NCI-H2171 (cell line): ENCODE data around the gene CPB2.

Experiments used
- DNase-seq: peaks from one replicate; lab custom pipeline; 2025; lab: John Stamatoyannopoulos, UW

Gene CPB2

DNA sequence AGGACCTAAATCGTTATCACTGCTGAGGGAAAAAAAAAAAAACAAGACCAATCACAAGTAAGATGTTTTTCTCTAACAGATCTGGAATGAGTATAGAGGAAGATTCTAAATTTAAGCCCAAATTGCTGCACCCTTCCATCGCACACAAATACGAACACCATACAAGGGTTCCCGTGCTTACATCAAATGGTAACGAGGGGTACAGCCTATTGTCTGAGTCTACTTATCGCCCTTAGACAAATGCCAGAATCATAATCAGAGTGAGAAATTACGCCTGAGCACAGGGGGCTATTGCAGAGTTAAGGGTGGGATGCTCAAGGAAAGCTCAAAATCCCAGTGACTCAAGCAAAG lies 52.9 kb downstream of the CPB2 start:
- DNase-seq: no peak

DNA sequence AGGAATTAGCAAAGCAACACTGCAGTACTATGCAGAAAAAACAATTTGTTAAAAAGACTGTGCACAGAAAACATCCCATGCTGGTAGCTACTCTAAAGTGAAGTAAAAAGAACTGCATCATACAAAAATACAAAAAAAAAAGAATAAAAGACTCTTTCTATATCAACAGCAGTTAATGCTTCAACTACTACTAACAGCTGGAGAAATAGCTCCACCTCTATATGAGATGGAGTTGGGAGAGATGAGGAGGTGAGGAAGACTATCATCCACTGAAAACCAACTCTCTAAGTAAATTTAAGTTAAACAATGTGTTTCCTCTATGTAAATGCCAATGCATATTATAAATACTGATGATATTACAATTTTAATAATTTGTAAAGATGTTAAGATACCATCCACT lies 54.1 kb downstream of the CPB2 start:
- DNase-seq: no peak

DNA sequence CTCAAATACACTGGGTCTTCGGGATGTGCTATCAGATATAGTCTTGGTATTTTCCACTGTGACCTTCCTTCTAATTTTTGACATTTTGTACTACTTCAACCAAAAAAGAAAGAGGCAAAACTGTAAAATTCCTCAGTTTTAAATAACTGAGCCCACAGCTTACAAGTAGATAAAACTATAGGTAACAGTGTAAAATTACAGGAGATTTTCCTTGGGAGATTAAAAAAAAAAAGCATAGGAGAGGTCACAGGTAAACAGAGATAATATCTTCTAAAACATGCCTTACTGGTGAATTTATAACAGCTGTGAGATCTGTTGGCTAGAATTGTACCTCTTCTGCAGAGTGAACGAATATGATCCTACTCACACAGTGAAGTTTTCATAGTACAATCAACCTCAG lies 59.4 kb downstream of the CPB2 start:
- DNase-seq: no peak

GRCh38 chr13:46043647-46044046 lies 61.2 kb downstream of the CPB2 start:
- no peak for DNase-seq

GRCh38 chr13:46041419-46041839 lies 63.4 kb downstream of the CPB2 start:
- DNase-seq: no peak

DNA sequence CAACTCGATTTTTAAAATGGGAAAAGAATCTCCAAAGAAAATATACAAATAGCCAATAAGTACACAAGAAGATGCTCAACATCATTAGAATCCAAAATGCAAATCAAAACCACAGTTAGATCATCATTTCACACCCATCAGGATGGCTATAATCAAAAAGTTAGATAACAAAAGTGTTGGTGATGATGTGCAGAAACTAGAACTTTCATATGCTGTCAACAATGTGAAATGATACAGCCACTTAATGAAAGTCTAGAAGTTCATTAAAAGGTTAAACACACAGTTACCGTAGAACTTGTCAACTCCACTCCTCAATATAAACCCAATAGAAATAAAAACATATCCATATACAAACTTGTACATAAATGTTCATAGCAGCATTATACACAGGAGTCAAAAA lies 64.1 kb downstream of the CPB2 start:
- DNase-seq: no peak

GRCh38 chr13:46039411-46040182 lies 65.2 kb downstream of the CPB2 start:
- no peak for DNase-seq

GRCh38 chr13:46038296-46038695 lies 66.5 kb downstream of the CPB2 start:
- DNase-seq: no peak

- DNase-seq: no peak
These were observed 69.8 kb downstream of the CPB2 start for GRCh38 chr13:46035066-46035465.

GRCh38 chr13:46032341-46032740 lies 72.5 kb downstream of the CPB2 start:
- no peak for DNase-seq

DNA sequence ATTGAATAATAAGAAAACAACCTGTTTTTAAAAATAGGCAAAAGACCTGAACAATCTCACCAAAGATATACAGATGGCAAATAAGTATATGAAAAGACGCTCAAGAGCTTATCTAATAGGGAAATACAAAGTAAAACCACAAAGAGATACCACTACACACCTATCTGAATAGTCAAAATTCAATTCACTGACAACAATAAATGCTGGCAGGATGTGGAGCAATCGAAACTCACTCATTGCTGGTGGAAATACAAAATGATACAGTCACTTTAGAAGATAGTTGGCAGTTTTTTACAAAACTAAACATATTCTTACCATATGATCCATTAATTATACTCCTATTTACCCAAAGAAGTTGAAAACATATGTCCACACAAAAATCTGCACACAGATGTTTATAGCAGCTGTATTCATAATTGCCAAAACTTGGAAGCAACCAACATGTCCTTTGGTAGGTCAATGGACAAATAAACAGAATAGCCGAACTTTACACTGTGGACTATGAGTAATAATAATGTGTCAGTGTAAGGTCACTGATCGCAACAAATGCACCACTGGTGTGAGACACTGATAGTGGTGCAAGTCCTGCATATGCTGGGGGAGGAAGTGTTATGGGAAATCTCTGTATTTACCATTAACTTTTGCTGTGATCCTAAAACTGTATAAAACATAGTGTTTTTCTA lies 73.1 kb downstream of the CPB2 start:
- DNase-seq: no peak

DNA sequence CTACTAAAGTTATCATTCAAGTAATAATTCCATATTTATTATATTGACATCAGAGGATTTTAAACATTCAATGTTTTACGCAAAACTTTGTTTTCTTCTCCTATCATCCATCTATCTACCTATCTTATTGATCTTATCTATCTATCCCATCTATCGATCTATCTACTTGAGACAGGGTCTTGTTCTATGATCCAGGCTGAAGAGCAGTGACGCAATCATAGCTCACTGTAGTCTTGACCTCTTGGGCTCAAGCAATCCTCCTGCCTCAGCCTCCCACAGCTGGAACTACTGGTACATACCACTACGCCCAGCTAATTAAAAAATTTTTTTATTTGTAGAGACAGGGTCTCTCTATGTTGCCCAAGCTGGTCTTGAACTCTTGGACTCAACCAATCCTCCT lies 79.7 kb downstream of the CPB2 start:
- DNase-seq: no peak

DNA sequence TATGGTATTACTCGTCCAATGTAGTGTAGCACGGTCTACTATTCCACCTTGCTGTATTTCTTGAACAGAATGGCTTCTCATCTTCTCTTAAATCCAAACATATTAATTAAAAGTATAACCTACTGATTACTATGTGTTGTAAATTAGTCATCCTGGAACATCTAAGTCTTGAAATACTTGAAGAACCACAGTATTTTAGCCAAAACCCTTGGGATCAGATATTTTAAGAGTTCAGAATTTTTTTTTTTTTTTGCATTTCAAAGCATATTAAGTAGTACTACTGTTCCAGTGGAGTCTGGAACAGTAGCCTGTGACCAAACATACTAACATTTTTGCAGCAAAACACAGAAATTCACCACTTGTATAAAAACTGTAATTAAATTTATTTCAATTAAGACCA lies 82.4 kb downstream of the CPB2 start:
- no peak for DNase-seq

GRCh38 chr13:46016216-46016615 lies 88.6 kb downstream of the CPB2 start:
- DNase-seq: no peak

DNA sequence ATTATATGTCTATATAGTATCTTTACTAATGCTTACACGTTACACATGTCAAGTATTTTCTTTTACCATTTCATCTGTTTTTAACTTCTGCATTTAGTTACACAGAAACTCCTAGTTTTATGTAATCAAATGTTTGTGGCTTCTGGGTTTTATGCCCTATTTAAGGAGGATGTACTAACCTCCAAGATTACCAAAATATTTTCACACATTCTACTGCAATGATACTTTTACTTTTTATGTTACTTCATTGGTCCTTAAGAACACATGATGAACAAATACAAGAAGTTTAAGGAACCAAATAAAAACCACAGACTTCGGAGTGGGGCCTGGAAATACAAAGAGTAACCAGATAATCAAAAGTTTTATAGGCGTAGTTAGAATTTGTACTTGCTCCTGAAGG lies 89.5 kb downstream of the CPB2 start:
- no peak for DNase-seq

GRCh38 chr13:46012404-46012803 lies 92.4 kb downstream of the CPB2 start:
- DNase-seq: no peak

DNA sequence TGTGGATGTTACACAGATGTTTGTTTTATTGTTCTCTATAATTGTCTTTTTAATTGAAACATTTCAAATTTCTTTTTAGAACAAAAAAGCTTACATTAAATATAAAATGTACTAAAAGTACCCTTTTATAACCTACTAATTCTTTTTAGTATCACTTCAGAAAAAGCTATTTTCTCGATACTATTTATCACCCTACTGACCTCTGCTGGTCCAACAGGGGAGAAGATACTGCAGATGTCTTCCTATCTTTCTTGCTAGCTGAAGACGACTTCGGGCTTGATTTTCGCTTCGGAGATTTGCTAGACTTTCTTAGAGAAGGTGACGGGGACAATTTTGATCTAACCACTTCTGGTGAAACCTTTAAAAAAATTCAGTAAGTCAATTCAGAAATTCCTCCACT lies 94.7 kb downstream of the CPB2 start:
- DNase-seq: no peak

GRCh38 chr13:46008631-46009030 lies 96.2 kb downstream of the CPB2 start:
- no peak for DNase-seq

- no peak for DNase-seq
These were observed 98.0 kb downstream of the CPB2 start for GRCh38 chr13:46006688-46007452.

GRCh38 chr13:46004491-46004890 lies 100.3 kb downstream of the CPB2 start:
- no peak for DNase-seq
